A549 (cell line): ENCODE results near the gene PSMC6.

ENCODE experiments used
- EHMT2 ChIP-seq: fragments of 200-600 bp; sonication (generic); IDR thresholded peaks from 2 replicates; pipeline ENCODE4 v1.6.1; 2016; ENCODE audit warnings: antibody characterized with exemption, low read depth, mild to moderate bottlenecking, moderate library complexity
- EP300 ChIP-seq, 2 experiments: fragments of >200 bp; sonication (Bioruptor Twin); formaldehyde crosslinking; IDR thresholded peaks; 2 replicates in 1 of 2; 3 replicates in 1 of 2; pipeline ENCODE4 v1.6.1; 2016 to 2017
- JUNB ChIP-seq: fragments of >200 bp; sonication (Bioruptor Twin); formaldehyde crosslinking; IDR thresholded peaks from 2 replicates; pipeline ENCODE4 v1.6.1; 2016
- TF ChIP-seq, protein P1 (sequence below): fragments of >200 bp; sonication (Bioruptor Twin); formaldehyde crosslinking; IDR thresholded peaks from 3 replicates; pipeline ENCODE4 v1.5.1; 2016

DNA sequence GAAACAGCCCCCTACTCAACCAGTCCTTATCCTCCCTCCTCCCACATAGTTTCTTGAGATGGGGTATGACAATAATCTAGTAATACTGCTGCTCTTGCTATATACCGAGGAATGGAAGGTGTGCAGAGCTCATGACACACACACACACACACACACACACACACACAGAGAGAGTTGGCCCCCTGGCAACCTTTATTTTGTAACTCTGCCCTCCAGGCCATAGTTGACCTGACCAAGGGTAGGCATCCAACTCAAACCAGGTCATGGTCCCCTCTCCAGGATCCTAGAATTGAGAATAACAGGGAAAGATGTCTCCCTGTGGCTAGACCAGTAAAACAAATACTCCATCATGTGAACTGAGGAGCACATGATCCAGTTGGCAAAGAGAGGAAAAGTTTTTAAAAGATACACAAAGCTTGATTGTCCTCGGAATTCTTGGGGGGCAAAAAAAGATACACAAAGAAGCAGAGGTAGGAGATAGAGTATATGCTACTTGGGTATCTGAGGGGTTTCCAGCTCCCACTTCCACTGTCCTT is 22.9 kb upstream of the PSMC6 start:
- TF ChIP-seq, protein P1, sequence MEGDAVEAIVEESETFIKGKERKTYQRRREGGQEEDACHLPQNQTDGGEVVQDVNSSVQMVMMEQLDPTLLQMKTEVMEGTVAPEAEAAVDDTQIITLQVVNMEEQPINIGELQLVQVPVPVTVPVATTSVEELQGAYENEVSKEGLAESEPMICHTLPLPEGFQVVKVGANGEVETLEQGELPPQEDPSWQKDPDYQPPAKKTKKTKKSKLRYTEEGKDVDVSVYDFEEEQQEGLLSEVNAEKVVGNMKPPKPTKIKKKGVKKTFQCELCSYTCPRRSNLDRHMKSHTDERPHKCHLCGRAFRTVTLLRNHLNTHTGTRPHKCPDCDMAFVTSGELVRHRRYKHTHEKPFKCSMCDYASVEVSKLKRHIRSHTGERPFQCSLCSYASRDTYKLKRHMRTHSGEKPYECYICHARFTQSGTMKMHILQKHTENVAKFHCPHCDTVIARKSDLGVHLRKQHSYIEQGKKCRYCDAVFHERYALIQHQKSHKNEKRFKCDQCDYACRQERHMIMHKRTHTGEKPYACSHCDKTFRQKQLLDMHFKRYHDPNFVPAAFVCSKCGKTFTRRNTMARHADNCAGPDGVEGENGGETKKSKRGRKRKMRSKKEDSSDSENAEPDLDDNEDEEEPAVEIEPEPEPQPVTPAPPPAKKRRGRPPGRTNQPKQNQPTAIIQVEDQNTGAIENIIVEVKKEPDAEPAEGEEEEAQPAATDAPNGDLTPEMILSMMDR = no peak
- TF ChIP-seq EP300 (IDR thresholded peaks at IDR 0.05) (no peak), JUNB (no peak), EHMT2 (no peak)
